Heart left ventricle (tissue), 16 donors: ENCODE measurements around the gene CD2AP. TPM values are rescaled to one million over a fixed set of nuclear protein-coding genes. Genes with fewer than 3 reads are reported as not detected.
A peak's percentile ranks its signal among the peaks of the same experiment; 100 is the strongest.

ENCODE experiments used
- ATAC-seq, 4 donors: fragments of 200-7000 bp; cut with Tn5 transposase; one replicate each; pipeline ENCODE4 v1.9.1; 2020 to 2022; ENCODE audit warnings: moderate library complexity in 4 of 4, mild to moderate bottlenecking in 3 of 4, moderate number of reproducible peaks in 1 of 4
- DNase-seq, 5 donors: peaks; one replicate each; pipeline ENCODE4 v3.0.0-alpha.2; 2020
- H3K27ac ChIP-seq, 12 donors: fragments of 200-600 bp; sonication (generic) in 4 of 12; one replicate each; pipeline versions ENCODE4 v1.5.0 to v1.8.0; 2016 to 2022; ENCODE audit warnings: mild to moderate bottlenecking in 2 of 12
- H3K27me3 ChIP-seq, 9 donors: fragments of 200-600 bp; sonication (generic) in 2 of 9; one replicate each; pipeline versions ENCODE4 v1.5.1 to v1.8.0; 2016 to 2022; ENCODE audit warnings: mild to moderate bottlenecking in 3 of 9
- H3K36me3 ChIP-seq, 9 donors: fragments of 200-600 bp; sonication (generic) in 2 of 9; one replicate each; pipeline versions ENCODE4 v1.5.0 to v1.8.0; 2018 to 2022; ENCODE audit warnings: mild to moderate bottlenecking in 2 of 9
- H3K4me1 ChIP-seq, 12 donors: fragments of 200-600 bp; sonication (generic) in 4 of 12; one replicate each; pipeline versions ENCODE4 v1.5.0 to v1.8.0; 2016 to 2022; ENCODE audit warnings: mild to moderate bottlenecking in 3 of 12
- H3K4me3 ChIP-seq, 12 donors: fragments of 200-600 bp; sonication (generic) in 4 of 12; one replicate each; pipeline versions ENCODE4 v1.5.0 to v1.8.0; 2017 to 2022; ENCODE audit warnings: mild to moderate bottlenecking in 9 of 12, moderate library complexity in 4 of 12
- H3K9me3 ChIP-seq, 12 donors: fragments of 200-600 bp; sonication (generic) in 4 of 12; one replicate each; pipeline versions ENCODE4 v1.5.0 to v1.8.0; 2016 to 2022; ENCODE audit warnings: mild to moderate bottlenecking in 1 of 12
- CTCF ChIP-seq, 12 donors: fragments of 200-600 bp; sonication (generic) in 4 of 12; IDR thresholded peaks; one replicate each; pipeline versions ENCODE4 v1.5.0 to v1.8.0; 2018 to 2022; ENCODE audit warnings: antibody characterized with exemption in 12 of 12, mild to moderate bottlenecking in 5 of 12
- POLR2A ChIP-seq, 2 donors: fragments of 450-650 bp; IDR thresholded peaks; one replicate each; pipeline ENCODE4 v1.6.1; 2017; ENCODE audit warnings: antibody characterized with exemption in 2 of 2, mild to moderate bottlenecking in 2 of 2, moderate library complexity in 2 of 2
- WGBS, 4 donors: extraction: QIAGEN DNeasy Blood & Tissue Kit in 2 of 4; methylation state at CpG; one replicate each; pipeline versions ENCODE4 v1.1.5 to v1.1.7; 2013 to 2018; 5-methylcytosine and 5-hydroxymethylcytosine counted together
- intact Hi-C, 10 donors: fragments of 100-400 bp; cut with DNase I; formaldehyde crosslinking; loops; one replicate each; pipeline versions ENCODE4 v1.11.1 to v1.14.2; 2022
- polyA plus RNA-seq, 2 donors: library from polyadenylated mRNA; stranded (reverse); fragments of 200-250 nt; gene quantifications; one replicate each; pipeline ENCODE4 v1.2.3, GENCODE V29; 2013
- total RNA-seq, 9 donors: library from RNA; depleted of rRNA in 2 of 9; stranded (reverse); fragments of >200 nt in 2 of 9; fragmentation: NEBNext Ultra II Directional in 3 of 9; extraction: Animal tissue kit (Norgen Biotek cat#: 25700) in 3 of 9; gene quantifications; one replicate each; pipeline versions ENCODE4 v1.1.0 to v1.2.4, GENCODE V29; 2016 to 2023
- donor health status: ischemic (EF 13 %, LVEDD 7.1; RV severe dilation, severe dysfunction).
- donor health status: healthy with polysubstance abuse.
- donor health status: DM: no; HTN: yes; CAD: no.
- donor health status: DM: no; HTN: no; CAD: no.
- donor health status: ischemic (EF 25% LVEDD 6.9; RV normal size, moderate dysfunction).
- donor health status: ischemic (EF 25% LVEDD 5.7; RV mildly dilated, moderate dysfunction).
- donor health status: healthy.
- donor health status: DM: yes; HTN: yes; CAD: no.
- donor health status: ischemic (EF 35%, LVEDD 5.7; RV mildly dilated, moderate dysfunction).
- donor health status: nonischemic (EF 11% LVEDD 7.7; RV severe dilation, severe dysfunction).
- donor health status: DM: yes; HTN: yes; CAD: no.
- donor health status: PGD.
- donor health status: ischemic (EF 29% LVEDD 5.4; RV normal size, mild dysfunction).
- donor health status: nonischemic (EF 23%, LVEDD 6.1; RV moderate dilation, normal function).

Gene CD2AP
- total and polyA plus RNA-seq, 11 donors, result 6.4 to 18.0 (median 11.4) TPM

GRCh38 chr6:47629954-47630353, 152.4 kb downstream of the CD2AP start:
- Histone ChIP-seq H3K4me1 (peaks cover 0 to 25% (median 16%) of the 10 kb centered on the region in 12 donors), H3K4me3 (no peak overlapping the region), H3K36me3 (peaks cover 0 to 10% (median 0%) of the 10 kb centered on the region in 9 donors), H3K9me3 (no peaks in the 10 kb centered on the region), H3K27ac (no peak overlapping the region), H3K27me3 (no peaks in the 10 kb centered on the region)
- intact Hi-C loops, result loop anchor here in 7 of 10 donors (2.0 to 10.0 kb wide), 8 partner anchors 102 to 1137 kb away; no protein-coding TSS in a partner anchor
- WGBS, 4 donors, result 90 to 95% (median 91%) methylated on average over 4 of the region's 4 CpGs
- ATAC-seq, result no peak
- TF ChIP-seq CTCF (IDR thresholded peaks at IDR 0.05), result no peak
- TF ChIP-seq POLR2A (IDR thresholded peaks at IDR 0.05), result no peak
- DNase-seq, result no peak

- no peaks in the 10 kb centered on the region for H3K27me3 ChIP-seq
- H3K9me3 ChIP-seq, result no peaks in the 10 kb centered on the region
- H3K4me1 ChIP-seq, result peaks cover 0 to 25% (median 16%) of the 10 kb centered on the region in 12 donors
- 72 to 81% (median 78%) methylated on average over 3 of the region's 3 CpGs for WGBS, 4 donors
- DNase-seq, result no peak
- intact Hi-C loops, result loop anchor here in 7 of 10 donors (2.0 to 10.0 kb wide), 7 partner anchors 102 to 1137 kb away; no protein-coding TSS in a partner anchor
- peaks cover 0 to 4% (median 0%) of the 10 kb centered on the region in 9 donors for H3K36me3 ChIP-seq
- no peak for ATAC-seq
- H3K4me3 ChIP-seq, result no peak overlapping the region
- no peak for TF ChIP-seq CTCF (IDR thresholded peaks at IDR 0.05)
- no peak for TF ChIP-seq POLR2A (IDR thresholded peaks at IDR 0.05)
- no peak overlapping the region for H3K27ac ChIP-seq
Observed at GRCh38 chr6:47630587-47630986, 153.0 kb downstream of the CD2AP start.

- intact Hi-C loops, result loop anchor here in 8 of 10 donors (1.0 to 10.0 kb wide), 9 partner anchors 101 to 1136 kb away; no protein-coding TSS in a partner anchor
- WGBS, 4 donors, result 40 to 57% (median 53%) methylated on average over 6 of the region's 6 CpGs
- no peak for DNase-seq
Observed at GRCh38 chr6:47631269-47631772, 153.7 kb downstream of the CD2AP start.

More at GRCh38 chr6:47631269-47631772, 153.7 kb downstream of the CD2AP start:
- Histone ChIP-seq H3K36me3 (no peaks in the 10 kb centered on the region), H3K27me3 (no peaks in the 10 kb centered on the region), H3K27ac (peak overlapping the region in 3 of 12 donors; percentile 2 to 15 (median 8)), H3K4me3 (no peak overlapping the region), H3K4me1 (peaks cover 0 to 25% (median 16%) of the 10 kb centered on the region in 12 donors), H3K9me3 (no peaks in the 10 kb centered on the region)
- peak; percentile 49 to 73 (median 67) for ATAC-seq
- TF ChIP-seq CTCF (IDR thresholded peaks at IDR 0.05) (peak; percentile 53 to 84 (median 71)), POLR2A (IDR thresholded peaks at IDR 0.05) (no peak)
